ENCODE data around the gene SH3BP5L. TPM values are rescaled to one million over a fixed set of nuclear protein-coding genes. Genes with fewer than 3 reads are reported as not detected.
A peak's percentile ranks its signal among the peaks of the same experiment; 100 is the strongest.

Gene SH3BP5L
- total RNA-seq, 2 donors from 2014 or later, result 18.3 to 23.8 TPM

- Mint-ChIP-seq H3K4me3 (peak overlapping the region; percentile 19), H3K27ac (peak overlapping the region; percentile 58 to 70), H3K4me1 (ENCODE audit: low read depth in 2 of 2) (peaks cover 23 to 32% of the 10 kb centered on the region in 2 donors), H3K36me3 (peaks cover 17% of the 10 kb centered on the region), H3K9me3 (no peaks in the 10 kb centered on the region), H3K27me3 (no peaks in the 10 kb centered on the region)
- no peak for ATAC-seq
- DNase-seq (ENCODE audit: low spot score), result no peak
These were observed 9.5 kb downstream of the SH3BP5L start for GRCh38 chr1:248816042-248816851.

GRCh38 chr1:248815407-248816034, 10.2 kb downstream of the SH3BP5L start:
- ATAC-seq (no peak), DNase-seq (ENCODE audit: low spot score) (no peak)
- Mint-ChIP-seq H3K36me3 (peaks cover 17% of the 10 kb centered on the region), H3K4me3 (peak overlapping the region; percentile 19), H3K27ac (peak overlapping the region in 1 of 2 donors; percentile 58), H3K9me3 (no peaks in the 10 kb centered on the region), H3K4me1 (ENCODE audit: low read depth in 2 of 2) (peaks cover 23 to 28% of the 10 kb centered on the region in 2 donors), H3K27me3 (no peaks in the 10 kb centered on the region)

GRCh38 chr1:248814351-248814750, 11.4 kb downstream of the SH3BP5L start:
- Mint-ChIP-seq H3K27me3 (no peaks in the 10 kb centered on the region), H3K4me1 (ENCODE audit: low read depth in 2 of 2) (peaks cover 23% of the 10 kb centered on the region in 2 donors), H3K36me3 (peaks cover 17% of the 10 kb centered on the region), H3K27ac (no peak overlapping the region), H3K9me3 (no peaks in the 10 kb centered on the region), H3K4me3 (no peak overlapping the region)
- no peak for DNase-seq (ENCODE audit: low spot score)
- ATAC-seq, result no peak

- H3K4me1 Mint-ChIP-seq (ENCODE audit: low read depth in 2 of 2), result peaks cover 18 to 19% of the 10 kb centered on the region in 2 donors
- H3K9me3 Mint-ChIP-seq, result no peaks in the 10 kb centered on the region
- H3K27ac Mint-ChIP-seq, result no peak overlapping the region
- DNase-seq (ENCODE audit: low spot score), result no peak
- H3K27me3 Mint-ChIP-seq, result no peaks in the 10 kb centered on the region
- H3K36me3 Mint-ChIP-seq, result peaks cover 17% of the 10 kb centered on the region
- ATAC-seq, result no peak
- H3K4me3 Mint-ChIP-seq, result no peak overlapping the region
These were observed 12.2 kb downstream of the SH3BP5L start for GRCh38 chr1:248813546-248813945.

- H3K4me3 Mint-ChIP-seq, result no peak overlapping the region
- H3K27ac Mint-ChIP-seq, result no peak overlapping the region
- H3K27me3 Mint-ChIP-seq, result no peaks in the 10 kb centered on the region
- H3K9me3 Mint-ChIP-seq, result no peaks in the 10 kb centered on the region
- H3K4me1 Mint-ChIP-seq (ENCODE audit: low read depth in 2 of 2), result peaks cover 14 to 19% of the 10 kb centered on the region in 2 donors
- peaks cover 17% of the 10 kb centered on the region for H3K36me3 Mint-ChIP-seq
- no peak for DNase-seq (ENCODE audit: low spot score)
- no peak for ATAC-seq
These were observed 12.8 kb downstream of the SH3BP5L start for GRCh38 chr1:248812736-248813425.

- Mint-ChIP-seq H3K27ac (no peak overlapping the region), H3K4me3 (no peak overlapping the region), H3K9me3 (no peaks in the 10 kb centered on the region), H3K36me3 (peaks cover 17% of the 10 kb centered on the region), H3K27me3 (no peaks in the 10 kb centered on the region), H3K4me1 (ENCODE audit: low read depth in 2 of 2) (peaks cover 6 to 10% of the 10 kb centered on the region in 2 donors)
- ATAC-seq (peak in 1 of 2 donors; percentile 15), DNase-seq (ENCODE audit: low spot score) (no peak)
These were observed 13.9 kb downstream of the SH3BP5L start for GRCh38 chr1:248811514-248812490.

- Mint-ChIP-seq H3K36me3 (peaks cover 16% of the 10 kb centered on the region), H3K27ac (no peak overlapping the region), H3K9me3 (no peaks in the 10 kb centered on the region), H3K4me1 (ENCODE audit: low read depth in 2 of 2) (peaks cover 3 to 7% of the 10 kb centered on the region in 2 donors), H3K27me3 (no peaks in the 10 kb centered on the region), H3K4me3 (no peak overlapping the region)
- ATAC-seq (no peak), DNase-seq (ENCODE audit: low spot score) (no peak)
These were observed 14.8 kb downstream of the SH3BP5L start for GRCh38 chr1:248810727-248811513.

- DNase-seq (ENCODE audit: low spot score) (no peak), ATAC-seq (no peak)
- Mint-ChIP-seq H3K27ac (no peak overlapping the region), H3K9me3 (no peaks in the 10 kb centered on the region), H3K4me1 (ENCODE audit: low read depth in 2 of 2) (peaks cover 6 to 8% of the 10 kb centered on the region in 2 donors), H3K36me3 (peaks cover 11% of the 10 kb centered on the region), H3K4me3 (no peak overlapping the region), H3K27me3 (no peaks in the 10 kb centered on the region)
These were observed 15.6 kb downstream of the SH3BP5L start for GRCh38 chr1:248810000-248810726.

GRCh38 chr1:248808876-248809275, 16.8 kb downstream of the SH3BP5L start:
- peaks cover 12 to 17% of the 10 kb centered on the region in 2 donors for H3K4me1 Mint-ChIP-seq (ENCODE audit: low read depth in 2 of 2)
- no peaks in the 10 kb centered on the region for H3K27me3 Mint-ChIP-seq
- H3K27ac Mint-ChIP-seq, result no peak overlapping the region
- DNase-seq (ENCODE audit: low spot score), result no peak
- H3K9me3 Mint-ChIP-seq, result no peaks in the 10 kb centered on the region
- peaks cover 2% of the 10 kb centered on the region for H3K36me3 Mint-ChIP-seq
- H3K4me3 Mint-ChIP-seq, result no peak overlapping the region
- no peak for ATAC-seq

GRCh38 chr1:248807067-248807737, 18.5 kb downstream of the SH3BP5L start:
- ATAC-seq (peak; percentile 72 to 77), DNase-seq (ENCODE audit: low spot score) (no peak)
- H3K4me1 Mint-ChIP-seq (ENCODE audit: low read depth in 2 of 2), result peaks cover 12 to 17% of the 10 kb centered on the region in 2 donors
- H3K9me3 Mint-ChIP-seq, result no peaks in the 10 kb centered on the region
- H3K4me3 Mint-ChIP-seq, result no peak overlapping the region
- no peaks in the 10 kb centered on the region for H3K36me3 Mint-ChIP-seq
- no peaks in the 10 kb centered on the region for H3K27me3 Mint-ChIP-seq
- H3K27ac Mint-ChIP-seq, result no peak overlapping the region

- Mint-ChIP-seq H3K9me3 (no peaks in the 10 kb centered on the region), H3K27ac (peak overlapping the region in 1 of 2 donors; percentile 40), H3K4me1 (ENCODE audit: low read depth in 2 of 2) (peaks cover 10 to 17% of the 10 kb centered on the region in 2 donors), H3K36me3 (no peaks in the 10 kb centered on the region), H3K27me3 (peaks cover 3 to 7% of the 10 kb centered on the region in 2 donors), H3K4me3 (no peak overlapping the region)
- DNase-seq (ENCODE audit: low spot score) (no peak), ATAC-seq (no peak)
These were observed 19.8 kb downstream of the SH3BP5L start for GRCh38 chr1:248805876-248806275.

Measured in natural killer cell treated with Interleukin-12 subunit alpha and Interleukin-12 subunit beta and Interleukin-15 and Interleukin-18, amount 100 ng/mL, for 72 hours (primary cell).